ENCODE data around the gene CCER1.

DNA sequence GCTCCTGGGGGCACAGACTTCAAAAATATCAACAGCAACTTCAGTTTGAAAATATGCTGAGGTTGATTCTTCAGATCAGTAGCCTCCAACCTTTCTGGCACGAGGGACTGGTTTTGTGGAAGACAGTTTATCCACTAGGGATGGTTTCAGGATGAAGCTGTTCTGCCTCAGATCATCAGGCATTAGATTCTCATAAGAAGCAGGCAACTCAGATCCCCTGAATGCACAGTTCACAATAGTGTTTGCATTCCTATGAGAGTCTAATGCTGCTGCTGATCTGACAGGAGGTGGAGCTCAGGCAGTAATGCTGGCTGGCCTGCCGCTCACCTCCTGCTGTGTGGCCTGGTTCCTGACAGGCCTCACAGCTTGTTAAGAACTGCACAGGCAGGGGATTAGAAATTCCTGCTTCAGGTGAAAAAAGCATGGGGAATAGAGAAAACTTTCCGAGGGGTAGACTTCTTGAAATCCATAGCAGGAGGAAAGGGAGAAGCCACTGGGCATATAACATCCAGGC lies 37.0 kb upstream of the CCER1 start:
- TF ChIP-seq, protein P1, sequence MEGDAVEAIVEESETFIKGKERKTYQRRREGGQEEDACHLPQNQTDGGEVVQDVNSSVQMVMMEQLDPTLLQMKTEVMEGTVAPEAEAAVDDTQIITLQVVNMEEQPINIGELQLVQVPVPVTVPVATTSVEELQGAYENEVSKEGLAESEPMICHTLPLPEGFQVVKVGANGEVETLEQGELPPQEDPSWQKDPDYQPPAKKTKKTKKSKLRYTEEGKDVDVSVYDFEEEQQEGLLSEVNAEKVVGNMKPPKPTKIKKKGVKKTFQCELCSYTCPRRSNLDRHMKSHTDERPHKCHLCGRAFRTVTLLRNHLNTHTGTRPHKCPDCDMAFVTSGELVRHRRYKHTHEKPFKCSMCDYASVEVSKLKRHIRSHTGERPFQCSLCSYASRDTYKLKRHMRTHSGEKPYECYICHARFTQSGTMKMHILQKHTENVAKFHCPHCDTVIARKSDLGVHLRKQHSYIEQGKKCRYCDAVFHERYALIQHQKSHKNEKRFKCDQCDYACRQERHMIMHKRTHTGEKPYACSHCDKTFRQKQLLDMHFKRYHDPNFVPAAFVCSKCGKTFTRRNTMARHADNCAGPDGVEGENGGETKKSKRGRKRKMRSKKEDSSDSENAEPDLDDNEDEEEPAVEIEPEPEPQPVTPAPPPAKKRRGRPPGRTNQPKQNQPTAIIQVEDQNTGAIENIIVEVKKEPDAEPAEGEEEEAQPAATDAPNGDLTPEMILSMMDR (IDR thresholded peaks at IDR 0.05) = no peak
- no peak for TF ChIP-seq POLR2A (IDR thresholded peaks at IDR 0.05)

All from thyroid gland (tissue), 4 donors.